Medulla oblongata (tissue), 1 donor: ENCODE data around the gene HAGHL.

ENCODE experiments used
- DNase-seq: peaks from one replicate; pipeline ENCODE4 v3.0.0-alpha.2; 2015; ENCODE audit errors: extremely low spot score

The HAGHL gene, protein sequence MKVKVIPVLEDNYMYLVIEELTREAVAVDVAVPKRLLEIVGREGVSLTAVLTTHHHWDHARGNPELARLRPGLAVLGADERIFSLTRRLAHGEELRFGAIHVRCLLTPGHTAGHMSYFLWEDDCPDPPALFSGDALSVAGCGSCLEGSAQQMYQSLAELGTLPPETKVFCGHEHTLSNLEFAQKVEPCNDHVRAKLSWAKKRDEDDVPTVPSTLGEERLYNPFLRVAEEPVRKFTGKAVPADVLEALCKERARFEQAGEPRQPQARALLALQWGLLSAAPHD

DNA sequence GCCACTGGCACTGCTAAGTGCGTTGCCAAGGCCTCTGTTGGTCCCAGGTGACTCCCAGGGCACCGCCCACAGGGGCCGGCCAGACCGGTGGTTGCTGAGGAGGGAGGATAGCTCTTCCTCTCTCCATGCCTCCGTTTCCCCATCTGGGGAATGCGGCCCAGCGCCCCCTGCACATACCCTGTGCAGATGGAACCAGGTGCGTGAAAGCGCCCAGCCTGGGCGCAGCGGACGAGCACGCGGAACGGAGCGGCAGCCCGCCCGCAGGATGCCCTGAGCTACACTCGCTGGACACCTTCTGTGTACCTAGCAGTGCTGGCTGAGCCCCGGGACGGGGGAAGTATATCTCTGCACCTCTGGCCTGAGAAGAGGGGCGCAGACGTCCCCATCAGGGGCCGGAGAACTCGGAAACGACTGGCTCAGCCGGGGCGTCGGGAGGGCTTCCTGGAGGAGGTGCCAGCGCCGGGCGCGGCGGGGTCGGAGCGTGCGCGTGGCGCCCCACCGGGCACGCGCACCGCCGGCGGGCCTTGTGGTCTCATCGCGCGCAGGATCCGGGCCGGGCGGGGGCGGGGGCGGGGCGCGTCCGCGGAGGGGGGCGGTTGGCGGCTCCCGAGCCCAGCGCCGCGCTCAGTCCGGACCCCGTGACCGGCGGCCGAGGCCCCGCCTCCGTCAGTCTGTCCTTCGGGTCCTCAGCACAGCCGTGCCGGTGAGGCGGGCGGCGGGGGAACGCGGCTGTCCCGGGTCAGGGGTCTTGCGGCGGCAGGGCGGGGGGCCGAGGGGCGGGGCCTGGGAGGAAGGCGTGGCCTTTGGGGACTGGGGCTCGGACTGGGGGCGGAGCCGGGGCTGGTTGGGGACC is at the start of gene HAGHL, which contains the start of gene CCDC78:
Gene HAGHL (plus strand): TSS at position 669 of the 853 bp plus-strand sequence. CDS start 404 bp downstream, outside the sequence.
Gene CCDC78 (minus strand): TSS at position 6 of the 853 bp plus-strand sequence. CDS start 76 bp downstream, outside the sequence.
- peak; percentile 60 for DNase-seq

- no peak for DNase-seq
Observed at GRCh38 chr16:677316-678190, 49.4 kb upstream of the HAGHL start.

GRCh38 chr16:678209-678857 is 48.6 kb upstream of the HAGHL start:
- DNase-seq: no peak

- DNase-seq: peak; percentile 67
Observed at GRCh38 chr16:678858-679813, 47.8 kb upstream of the HAGHL start.

GRCh38 chr16:679814-680624 is 46.9 kb upstream of the HAGHL start, which contains the start of gene STUB1:
STUB1 (plus strand) TSS chr16:680410; CDS start chr16:680526, 116 bp downstream.
- DNase-seq: peak; percentile 83

GRCh38 chr16:680625-680945 is 46.3 kb upstream of the HAGHL start:
- DNase-seq: no peak

DNA sequence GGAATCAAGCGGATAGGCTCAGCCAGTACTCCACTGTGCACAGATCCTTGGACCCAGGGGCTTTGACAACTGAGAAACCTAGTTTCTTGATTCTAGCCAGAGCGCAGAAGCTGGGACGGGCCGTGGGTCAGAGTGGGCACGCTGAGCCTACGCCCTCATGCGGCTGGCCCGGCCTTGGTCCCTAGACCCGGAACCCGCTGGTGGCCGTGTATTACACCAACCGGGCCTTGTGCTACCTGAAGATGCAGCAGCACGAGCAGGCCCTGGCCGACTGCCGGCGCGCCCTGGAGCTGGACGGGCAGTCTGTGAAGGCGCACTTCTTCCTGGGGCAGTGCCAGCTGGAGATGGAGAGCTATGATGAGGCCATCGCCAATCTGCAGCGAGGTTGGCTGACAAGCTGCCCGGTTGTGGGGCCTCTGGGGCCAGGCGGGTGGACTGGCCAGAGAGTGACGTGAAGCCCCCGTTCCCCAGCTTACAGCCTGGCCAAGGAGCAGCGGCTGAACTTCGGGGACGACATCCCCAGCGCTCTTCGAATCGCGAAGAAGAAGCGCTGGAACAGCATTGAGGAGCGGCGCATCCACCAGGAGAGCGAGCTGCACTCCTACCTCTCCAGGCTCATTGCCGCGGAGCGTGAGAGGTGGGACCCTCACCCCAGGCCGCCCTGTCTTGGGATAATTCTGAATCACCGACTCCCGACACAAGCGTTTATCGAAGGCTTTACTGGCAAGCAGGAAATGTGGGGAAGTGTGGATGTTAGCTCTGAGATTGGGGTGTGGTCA is 45.8 kb upstream of the HAGHL start:
- DNase-seq: peak; percentile 25

GRCh38 chr16:681746-682427 is 45.0 kb upstream of the HAGHL start:
- DNase-seq: no peak

GRCh38 chr16:682493-683395 is 44.2 kb upstream of the HAGHL start:
- DNase-seq: no peak

DNA sequence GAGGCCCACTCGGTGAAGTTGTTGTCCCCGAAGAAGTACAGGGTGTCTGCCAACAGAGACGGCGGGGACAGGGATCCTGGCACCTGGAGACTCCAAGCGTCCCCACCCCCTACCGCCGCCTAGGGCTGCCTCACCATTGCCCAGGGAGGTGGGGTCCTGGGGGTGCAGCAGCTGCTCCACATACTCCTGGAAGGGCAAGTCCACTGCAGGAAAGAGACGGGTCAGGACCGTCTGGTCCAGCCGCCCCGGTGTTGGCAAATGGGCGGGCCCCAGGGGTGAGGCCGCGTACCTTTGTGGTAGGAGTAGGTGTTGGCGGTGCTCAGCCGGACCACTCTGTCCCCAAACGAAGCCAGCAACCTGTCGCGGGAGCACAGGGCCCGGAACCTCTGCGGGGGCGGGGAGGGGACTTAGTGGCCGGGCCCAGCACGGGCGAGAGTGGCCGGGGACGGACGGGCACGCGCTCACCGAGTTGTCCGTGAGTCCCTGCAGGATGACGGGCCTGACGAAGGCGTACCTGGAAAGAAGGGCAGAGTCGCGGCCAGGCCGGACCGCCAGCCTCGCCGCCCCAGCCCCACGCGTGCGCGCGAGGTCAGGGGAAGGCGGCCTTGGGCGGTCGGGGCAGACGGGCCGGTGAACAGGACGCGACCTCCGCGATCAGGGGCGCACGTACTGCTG is 43.4 kb upstream of the HAGHL start:
- DNase-seq: no peak

DNA sequence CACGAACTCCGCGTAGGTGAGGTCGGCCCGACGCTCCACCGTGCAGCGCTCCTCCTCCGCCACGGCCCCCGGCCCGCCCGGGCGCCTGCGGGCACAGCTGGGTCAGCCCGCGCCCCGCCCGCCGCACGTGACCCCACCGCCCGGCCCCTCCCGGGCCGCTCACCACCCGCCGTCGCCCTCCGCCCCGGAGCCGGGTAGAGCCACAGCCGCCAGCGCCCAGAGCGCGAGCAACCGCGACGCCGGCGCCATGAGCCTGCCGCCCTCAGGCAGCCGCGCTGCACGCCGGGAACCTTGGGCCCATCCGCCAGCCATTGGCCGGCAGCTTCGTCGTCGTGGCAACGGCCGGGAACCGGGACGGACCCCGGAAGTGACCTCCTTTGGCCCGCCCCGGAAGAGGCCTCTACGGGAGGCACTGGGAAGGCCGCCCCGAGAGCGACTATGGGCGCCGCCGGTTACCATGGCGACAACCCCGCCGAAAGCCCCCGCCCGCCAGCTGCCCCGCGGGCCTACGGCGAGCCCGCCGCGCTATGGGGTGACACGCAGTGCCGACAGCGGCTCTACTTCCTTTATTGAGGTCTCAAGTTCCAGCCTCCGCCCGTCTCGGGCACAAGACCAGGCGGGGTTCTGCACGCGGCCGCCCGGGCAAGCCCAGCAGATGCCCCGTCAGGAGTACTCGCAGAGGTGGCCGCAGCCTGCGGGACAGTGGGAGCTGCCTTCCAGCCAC is 42.7 kb upstream of the HAGHL start, which contains the start of gene JMJD8:
Gene JMJD8 (minus strand): TSS at position 264 of the 724 bp plus-strand sequence. CDS start 15 bp downstream, at position 249.
- peak; percentile 97 for DNase-seq

- DNase-seq: no peak
Observed at GRCh38 chr16:684961-685696, 41.8 kb upstream of the HAGHL start.

- no peak for DNase-seq
Observed at GRCh38 chr16:685967-686366, 40.9 kb upstream of the HAGHL start.

DNA sequence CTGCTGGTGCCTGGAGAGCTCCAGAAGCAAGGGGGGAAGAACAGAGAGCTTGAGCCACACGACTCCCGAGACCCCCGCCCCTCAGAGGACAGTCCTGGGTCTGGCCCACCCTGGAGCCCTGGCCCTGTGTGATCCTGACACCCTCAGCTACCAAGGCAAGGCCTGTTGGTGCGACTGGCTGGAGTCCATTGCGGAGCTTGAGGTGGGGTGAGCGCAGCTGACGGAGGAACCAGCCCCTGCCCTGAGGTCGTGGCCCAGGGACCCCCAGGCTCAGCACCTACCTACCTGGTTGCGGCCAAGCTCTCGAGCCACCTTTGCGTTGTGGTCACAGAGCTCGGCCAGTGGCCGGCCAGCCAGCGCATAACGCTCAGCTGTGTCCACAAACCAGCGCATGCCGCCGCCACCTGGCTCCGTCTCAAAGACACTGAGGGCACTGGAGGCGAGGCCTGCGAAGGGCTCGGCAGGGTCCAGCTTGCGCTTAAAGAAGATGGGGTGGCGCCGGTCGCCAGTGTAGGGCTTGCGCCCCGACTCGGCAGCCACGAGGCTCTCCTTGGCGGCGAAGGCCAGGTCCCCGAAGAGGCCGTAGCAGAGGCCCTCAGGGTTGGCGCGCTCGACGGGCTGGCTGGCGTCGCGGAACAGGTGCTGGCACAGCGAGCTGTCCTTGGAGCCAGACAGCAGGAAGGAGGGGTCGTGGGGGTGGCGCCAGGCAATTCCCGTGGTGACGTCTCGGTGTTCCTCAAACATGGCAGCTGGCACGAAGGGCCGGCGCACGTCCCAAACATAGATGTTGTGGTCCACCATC is 40.2 kb upstream of the HAGHL start:
- no peak for DNase-seq
